HEK293T (cell line): Measurements from ENCODE around the gene STAT5B.
"Not testable (repeated sequence)": the region's sequence is repeated elsewhere in the genome, so short reads cannot be mapped to it uniquely, and the experiment has no call there.

Experiments
- BHLHE40 ChIP-seq: fragments of 450-650 bp; IDR thresholded peaks from 2 replicates; pipeline ENCODE4 v1.6.1; 2016; ENCODE audit warnings: mild to moderate bottlenecking, moderate library complexity, borderline replicate concordance
- ELF4 ChIP-seq: fragments of 450-650 bp; IDR thresholded peaks from 2 replicates; pipeline ENCODE4 v1.6.1; 2017; ENCODE audit warnings: antibody characterized with exemption
- HDGF ChIP-seq: fragments of 450-650 bp; IDR thresholded peaks from 2 replicates; pipeline ENCODE4 v1.6.1; 2017; ENCODE audit warnings: antibody characterized with exemption, borderline replicate concordance
- SP1 ChIP-seq: fragments of 450-650 bp; IDR thresholded peaks from 2 replicates; pipeline ENCODE4 v1.6.1; 2017
- TARDBP ChIP-seq: fragments of 450-650 bp; IDR thresholded peaks from 2 replicates; pipeline ENCODE4 v1.6.1; 2016

DNA sequence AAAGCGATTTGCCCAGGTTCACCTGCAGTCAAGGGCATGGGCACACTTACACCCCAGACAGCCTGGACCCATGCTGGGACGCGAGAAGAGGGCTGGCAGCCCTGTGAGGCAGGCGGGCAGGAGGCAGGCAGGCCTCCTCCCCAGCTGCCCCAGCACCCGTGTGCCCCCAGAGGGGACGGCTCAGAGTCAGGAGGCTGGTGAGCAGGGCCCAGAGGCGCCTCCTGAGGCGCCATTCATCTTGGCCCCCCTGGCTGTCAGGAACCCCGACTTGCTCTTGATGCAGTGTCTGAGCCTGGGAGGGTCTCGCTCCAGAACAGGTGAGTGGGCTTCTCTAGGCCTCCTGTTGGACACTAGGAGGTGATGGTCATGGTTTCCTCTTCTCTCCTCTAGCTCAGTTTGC, 23.2 kb upstream of the STAT5B start:
- TF ChIP-seq TARDBP, SP1, HDGF, ELF4, BHLHE40: not testable (repeated sequence)
